ENCODE measurements around the gene MTRF1L.
"Not testable (repeated sequence)": the region's sequence is repeated elsewhere in the genome, so short reads cannot be mapped to it uniquely, and the experiment has no call there.

Gene MTRF1L

GRCh38 chr6:152979116-152979515, 23.4 kb downstream of the MTRF1L start:
- FAIRE-seq: no peak
- DNase-seq (ENCODE audit: insufficient read length, low spot score): no peak
- TF ChIP-seq, protein P1, sequence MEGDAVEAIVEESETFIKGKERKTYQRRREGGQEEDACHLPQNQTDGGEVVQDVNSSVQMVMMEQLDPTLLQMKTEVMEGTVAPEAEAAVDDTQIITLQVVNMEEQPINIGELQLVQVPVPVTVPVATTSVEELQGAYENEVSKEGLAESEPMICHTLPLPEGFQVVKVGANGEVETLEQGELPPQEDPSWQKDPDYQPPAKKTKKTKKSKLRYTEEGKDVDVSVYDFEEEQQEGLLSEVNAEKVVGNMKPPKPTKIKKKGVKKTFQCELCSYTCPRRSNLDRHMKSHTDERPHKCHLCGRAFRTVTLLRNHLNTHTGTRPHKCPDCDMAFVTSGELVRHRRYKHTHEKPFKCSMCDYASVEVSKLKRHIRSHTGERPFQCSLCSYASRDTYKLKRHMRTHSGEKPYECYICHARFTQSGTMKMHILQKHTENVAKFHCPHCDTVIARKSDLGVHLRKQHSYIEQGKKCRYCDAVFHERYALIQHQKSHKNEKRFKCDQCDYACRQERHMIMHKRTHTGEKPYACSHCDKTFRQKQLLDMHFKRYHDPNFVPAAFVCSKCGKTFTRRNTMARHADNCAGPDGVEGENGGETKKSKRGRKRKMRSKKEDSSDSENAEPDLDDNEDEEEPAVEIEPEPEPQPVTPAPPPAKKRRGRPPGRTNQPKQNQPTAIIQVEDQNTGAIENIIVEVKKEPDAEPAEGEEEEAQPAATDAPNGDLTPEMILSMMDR (IDR thresholded peaks at IDR 0.05; ENCODE audit: insufficient read depth, missing control alignments): no peak

GRCh38 chr6:152978058-152978457, 24.5 kb downstream of the MTRF1L start:
- TF ChIP-seq, protein P1 (IDR thresholded peaks at IDR 0.05; ENCODE audit: insufficient read depth, missing control alignments): no peak
- no peak for FAIRE-seq
- no peak for DNase-seq (ENCODE audit: insufficient read length, low spot score)

DNA sequence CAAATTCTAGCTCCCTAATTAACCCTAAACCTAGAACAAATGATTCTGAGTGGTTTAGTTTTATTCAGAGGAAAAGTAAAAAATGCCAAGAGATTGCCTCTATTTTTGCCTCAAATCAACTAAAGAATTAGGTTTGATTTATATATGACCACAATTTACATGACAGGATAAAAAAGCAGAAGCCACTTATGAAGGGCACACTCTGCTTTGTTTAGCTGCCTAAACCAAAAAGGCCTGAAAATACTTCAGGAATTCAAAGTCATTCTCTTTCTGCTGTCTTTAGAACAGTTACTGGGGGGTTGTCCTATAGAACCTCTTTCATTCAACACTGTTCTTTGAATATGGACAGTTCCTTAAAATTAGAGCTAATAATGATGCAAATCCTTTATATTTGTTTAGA, 25.0 kb downstream of the MTRF1L start:
- no peak for FAIRE-seq
- TF ChIP-seq, protein P1 (IDR thresholded peaks at IDR 0.05; ENCODE audit: insufficient read depth, missing control alignments): no peak
- no peak for DNase-seq (ENCODE audit: insufficient read length, low spot score)

GRCh38 chr6:152976749-152977148, 25.8 kb downstream of the MTRF1L start:
- no peak for DNase-seq (ENCODE audit: insufficient read length, low spot score)
- TF ChIP-seq, protein P1 (IDR thresholded peaks at IDR 0.05; ENCODE audit: insufficient read depth, missing control alignments): no peak
- no peak for FAIRE-seq

DNA sequence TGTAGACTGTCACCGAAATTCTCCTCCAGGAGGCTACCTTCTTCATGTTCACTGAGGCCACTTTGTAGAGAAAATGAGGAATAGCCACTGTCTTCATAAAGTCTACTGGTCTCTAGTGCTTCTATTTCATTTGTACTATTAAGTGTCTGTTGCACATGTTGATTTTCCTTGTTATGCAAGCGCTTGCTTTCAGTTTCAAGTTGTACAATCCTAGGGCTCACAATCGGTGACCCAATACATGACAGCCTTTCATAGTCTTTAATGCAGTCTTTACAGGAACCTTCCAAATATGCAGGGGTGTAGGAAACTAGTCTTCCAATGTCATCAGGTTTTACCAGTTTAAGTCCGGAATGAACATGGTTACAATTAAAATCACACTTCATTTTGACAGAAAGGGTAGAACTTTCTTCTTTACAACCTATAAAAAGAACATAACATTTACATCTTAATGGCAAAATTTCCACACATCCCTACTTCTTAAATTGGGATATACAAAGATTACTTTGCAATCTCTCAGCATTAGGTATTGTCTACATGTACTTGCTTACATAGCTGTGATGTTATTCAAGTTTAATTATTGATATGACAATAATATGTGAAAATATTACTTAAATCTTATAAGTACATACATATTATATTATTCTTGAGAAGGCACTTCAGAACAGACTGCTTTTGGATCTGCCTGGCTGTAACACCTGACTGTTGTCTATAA, 27.1 kb downstream of the MTRF1L start:
- TF ChIP-seq, protein P1 (IDR thresholded peaks at IDR 0.05; ENCODE audit: insufficient read depth, missing control alignments): no peak
- FAIRE-seq: no peak
- DNase-seq (ENCODE audit: insufficient read length, low spot score): no peak

DNA sequence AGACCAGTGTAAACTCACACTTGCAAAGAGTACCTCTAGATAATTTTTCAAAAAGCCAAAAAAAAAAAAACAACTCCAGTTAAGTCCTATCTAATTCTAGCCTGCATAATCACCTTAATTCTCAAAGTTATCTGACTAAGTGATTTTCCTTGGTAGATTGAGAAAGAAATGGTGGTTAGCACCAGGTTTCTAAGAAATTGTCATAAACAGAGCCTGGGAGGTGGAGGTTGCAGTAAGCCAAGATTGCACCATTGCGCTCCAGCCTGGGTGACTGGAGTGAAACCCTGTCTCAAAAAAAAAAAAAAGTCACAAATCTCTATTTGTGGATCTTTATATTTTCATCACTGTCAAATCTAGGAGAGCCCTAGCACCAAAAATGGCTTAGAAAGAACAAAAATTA, 28.6 kb downstream of the MTRF1L start:
- TF ChIP-seq, protein P1 (IDR thresholded peaks at IDR 0.05; ENCODE audit: insufficient read depth, missing control alignments): no peak
- FAIRE-seq (no peak), DNase-seq (ENCODE audit: insufficient read length, low spot score) (no peak)

DNA sequence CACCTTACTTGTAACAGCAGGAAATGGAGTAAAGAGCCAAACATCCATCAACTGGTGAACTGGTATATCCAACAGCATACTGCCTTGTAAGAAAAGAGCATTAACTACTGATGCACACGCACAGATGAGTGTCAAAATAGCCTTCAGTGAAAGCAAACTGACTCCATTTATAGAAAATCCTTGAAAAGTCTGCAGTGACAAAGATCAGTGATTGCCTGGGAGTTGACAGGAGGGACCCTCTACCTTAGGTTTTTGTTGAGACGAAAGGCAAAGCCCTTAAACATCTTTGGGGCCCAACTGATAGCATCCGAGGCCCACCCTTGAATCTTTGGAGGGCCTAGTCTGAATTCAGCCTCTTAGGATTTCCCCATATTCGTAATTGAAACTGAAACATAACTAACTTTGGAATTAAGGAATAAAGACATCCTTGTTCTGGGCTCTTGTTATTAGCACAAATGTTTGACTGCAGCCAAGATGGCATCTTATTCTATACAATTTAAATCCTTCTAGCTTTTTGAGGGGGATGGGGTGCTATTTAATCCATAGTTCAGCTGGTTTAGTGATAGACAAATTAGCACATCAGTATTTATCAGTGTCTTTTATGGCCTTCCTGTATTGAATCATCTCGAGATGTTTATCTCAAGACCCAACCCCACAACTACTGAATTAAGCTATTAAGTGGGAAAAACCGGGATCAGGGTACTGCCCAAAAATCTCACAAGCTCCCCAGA, 32.7 kb downstream of the MTRF1L start:
- DNase-seq (ENCODE audit: insufficient read length, low spot score) (no peak), FAIRE-seq (no peak)
- TF ChIP-seq, protein P1 (IDR thresholded peaks at IDR 0.05; ENCODE audit: insufficient read depth, missing control alignments): no peak

DNA sequence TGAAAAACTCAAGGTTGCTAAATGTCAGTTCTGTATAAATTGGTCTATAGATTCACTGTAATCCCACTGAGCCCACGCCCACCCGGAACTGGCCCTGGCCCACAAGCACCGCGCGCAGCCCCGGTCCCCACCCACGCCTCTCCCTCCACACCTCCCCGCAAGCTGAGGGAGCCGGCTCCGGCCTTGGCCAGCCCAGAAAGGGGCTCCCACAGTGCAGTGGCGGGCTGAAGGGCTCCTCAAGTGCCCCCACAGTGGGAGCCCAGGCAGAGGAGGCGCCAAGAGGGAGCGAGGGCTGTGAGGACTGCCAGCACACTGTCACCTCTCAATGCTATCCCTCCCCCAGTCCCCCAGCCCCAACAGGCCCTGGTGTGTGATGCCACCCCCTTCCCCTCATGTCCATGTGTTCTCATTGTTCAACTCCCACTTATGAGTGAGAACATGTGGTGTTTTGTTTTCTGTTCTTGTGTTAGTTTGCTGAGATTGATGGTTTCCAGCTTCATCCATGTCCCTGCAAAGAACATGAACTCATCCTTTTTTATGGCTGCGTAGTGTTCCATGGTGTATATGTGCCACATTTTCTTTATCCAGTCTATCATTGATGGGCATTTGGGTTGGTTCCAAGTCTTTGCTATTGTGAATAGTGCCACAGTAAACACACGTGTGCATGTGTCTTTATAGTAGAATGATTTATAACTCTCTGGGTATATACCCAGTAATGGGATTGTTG, 36.2 kb downstream of the MTRF1L start:
- DNase-seq (ENCODE audit: insufficient read length, low spot score); FAIRE-seq: not testable (repeated sequence)
